Measurements from ENCODE around the gene NHS. TPM values are rescaled to one million over a fixed set of nuclear protein-coding genes. Genes with fewer than 3 reads are reported as not detected.

NHS gene
- polyA plus RNA-seq, 1 donor (not counting 4 experiments of a cell fraction or from before 2014, with no cell fraction given), result 5.4 TPM

- dilution Hi-C loops (cut with MboI; ENCODE audit: extremely low pct_ligation_motif_present, low sequenced_read_pairs), result no loop called here
- TF ChIP-seq CTCF (optimal IDR thresholded peaks at IDR 0.05 in 1 of 3, IDR thresholded peaks at IDR 0.05 in 1 of 3, conservative IDR thresholded peaks at IDR 0.05 in 1 of 3; ENCODE audit: extremely low read depth in 1 of 3, insufficient read depth in 2 of 3, low read length in 3 of 3) (no peak), EZH2 (IDR thresholded peaks at IDR 0.05; ENCODE audit: low read length) (no peak)
- no peaks in the 10 kb centered on the region for H3K36me3 ChIP-seq (ENCODE audit: control insufficient read depth in 2 of 2, extremely low read depth in 1 of 2, insufficient read depth in 2 of 2, low read length in 2 of 2)
- no peak overlapping the region for H3K4me3 ChIP-seq (ENCODE audit: control insufficient read depth in 2 of 3, extremely low read depth in 1 of 3, insufficient read depth in 2 of 3, low read depth in 1 of 3, low read length in 3 of 3)
- no peaks in the 10 kb centered on the region for H3K9me1 ChIP-seq (ENCODE audit: control insufficient read depth, extremely low read depth, insufficient read depth, low read length)
- no peaks in the 10 kb centered on the region for H3K27me3 ChIP-seq (ENCODE audit: control insufficient read depth, extremely low read depth, insufficient read depth, low read length)
- DNase-seq (ENCODE audit: low read depth, low spot score), result no peak
- no peak overlapping the region for H3K9ac ChIP-seq (ENCODE audit: control insufficient read depth, extremely low read depth, insufficient read depth, low read length)
- no peaks in the 10 kb centered on the region for H3K4me1 ChIP-seq (ENCODE audit: control insufficient read depth, extremely low read depth, insufficient read depth, low read length)
- H3K4me2 ChIP-seq (ENCODE audit: control insufficient read depth, extremely low read depth, insufficient read depth, low read depth, low read length), result no peak overlapping the region
- no peak overlapping the region for H2AFZ ChIP-seq (ENCODE audit: control insufficient read depth, low read length)
- H3K27ac ChIP-seq (ENCODE audit: control insufficient read depth, insufficient read depth, low read length), result no peak overlapping the region
- no peaks in the 10 kb centered on the region for H3K79me2 ChIP-seq (ENCODE audit: control insufficient read depth, insufficient read depth, low read length)
- H4K20me1 ChIP-seq (ENCODE audit: control insufficient read depth, extremely low read depth, insufficient read depth, low read length), result no peaks in the 10 kb centered on the region
- no peak for FAIRE-seq
- H3K9me3 ChIP-seq (ENCODE audit: control insufficient read depth, low read depth, low read length), result no peaks in the 10 kb centered on the region
Measured at GRCh38 chrX:17685026-17685425, 310.0 kb downstream of the NHS start.

DNA sequence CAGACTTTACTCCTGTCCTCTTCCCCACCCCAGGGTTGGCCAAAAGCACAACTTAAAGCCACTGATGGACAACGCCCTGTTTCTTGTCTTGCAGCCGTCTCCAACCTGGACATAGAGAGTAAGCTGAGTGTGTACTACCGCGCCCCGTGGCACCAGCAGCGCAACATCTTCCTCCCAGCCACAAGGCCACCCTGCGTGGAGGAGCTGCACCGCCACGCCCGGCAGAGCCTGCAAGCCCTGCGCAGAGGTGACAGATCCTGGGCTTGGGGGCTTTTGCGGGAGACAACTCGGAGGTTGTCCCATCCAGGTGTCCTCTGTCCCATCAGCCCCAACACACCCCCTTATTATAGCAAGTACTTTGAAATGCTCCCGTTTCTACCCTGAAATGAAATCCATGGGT lies 312.6 kb downstream of the NHS start:
- Histone ChIP-seq H3K9me3 (ENCODE audit: control insufficient read depth, low read depth, low read length) (no peaks in the 10 kb centered on the region), H3K9ac (ENCODE audit: control insufficient read depth, extremely low read depth, insufficient read depth, low read length) (no peak overlapping the region), H3K4me3 (ENCODE audit: control insufficient read depth in 2 of 3, extremely low read depth in 1 of 3, insufficient read depth in 2 of 3, low read depth in 1 of 3, low read length in 3 of 3) (no peak overlapping the region), H3K4me1 (ENCODE audit: control insufficient read depth, extremely low read depth, insufficient read depth, low read length) (no peaks in the 10 kb centered on the region), H3K36me3 (ENCODE audit: control insufficient read depth in 2 of 2, extremely low read depth in 1 of 2, insufficient read depth in 2 of 2, low read length in 2 of 2) (no peaks in the 10 kb centered on the region), H3K9me1 (ENCODE audit: control insufficient read depth, extremely low read depth, insufficient read depth, low read length) (no peaks in the 10 kb centered on the region), H2AFZ (ENCODE audit: control insufficient read depth, low read length) (no peak overlapping the region), H3K27ac (ENCODE audit: control insufficient read depth, insufficient read depth, low read length) (no peak overlapping the region), H4K20me1 (ENCODE audit: control insufficient read depth, extremely low read depth, insufficient read depth, low read length) (no peaks in the 10 kb centered on the region), H3K27me3 (ENCODE audit: control insufficient read depth, extremely low read depth, insufficient read depth, low read length) (no peaks in the 10 kb centered on the region), H3K79me2 (ENCODE audit: control insufficient read depth, insufficient read depth, low read length) (no peaks in the 10 kb centered on the region), H3K4me2 (ENCODE audit: control insufficient read depth, extremely low read depth, insufficient read depth, low read depth, low read length) (no peak overlapping the region)
- dilution Hi-C loops (cut with MboI; ENCODE audit: extremely low pct_ligation_motif_present, low sequenced_read_pairs), result no loop called here
- no peak for DNase-seq (ENCODE audit: low read depth, low spot score)
- no peak for FAIRE-seq
- TF ChIP-seq EZH2 (IDR thresholded peaks at IDR 0.05; ENCODE audit: low read length) (no peak), CTCF (optimal IDR thresholded peaks at IDR 0.05 in 1 of 3, IDR thresholded peaks at IDR 0.05 in 1 of 3, conservative IDR thresholded peaks at IDR 0.05 in 1 of 3; ENCODE audit: extremely low read depth in 1 of 3, insufficient read depth in 2 of 3, low read length in 3 of 3) (no peak)
